GM18502 (cell line): ENCODE data around the gene TPM1.

Source experiments
- ATAC-seq: cut with Tn5 transposase; IDR thresholded peaks from one replicate; pipeline ENCODE4 v1.9.1; 2021; ENCODE audit warnings: mild to moderate bottlenecking; ENCODE audit not compliant: unreplicated experiment, poor library complexity

Gene TPM1

GRCh38 chr15:63040509-63040908 lies 2.0 kb upstream of the TPM1 start:
- no peak for ATAC-seq

- ATAC-seq: no peak
Measured at GRCh38 chr15:63040954-63041353, 1.6 kb upstream of the TPM1 start.

GRCh38 chr15:63041402-63041973 lies 1.1 kb upstream of the TPM1 start:
- ATAC-seq: no peak

- ATAC-seq: no peak
Measured at GRCh38 chr15:63042877-63043334, 359 bp downstream of the TPM1 start.

- no peak for ATAC-seq
Measured at GRCh38 chr15:63043335-63044076, 959 bp downstream of the TPM1 start.

- ATAC-seq: no peak
Measured at GRCh38 chr15:63044077-63044644, 1.6 kb downstream of the TPM1 start.

GRCh38 chr15:63044645-63045464 lies 2.3 kb downstream of the TPM1 start:
- ATAC-seq: no peak

- no peak for ATAC-seq
Measured at GRCh38 chr15:63045465-63045840, 2.9 kb downstream of the TPM1 start.

- no peak for ATAC-seq
Measured at GRCh38 chr15:63045879-63046278, 3.3 kb downstream of the TPM1 start.

GRCh38 chr15:63046917-63047760 lies 4.6 kb downstream of the TPM1 start:
- ATAC-seq: no peak

GRCh38 chr15:63047792-63048114 lies 5.2 kb downstream of the TPM1 start:
- ATAC-seq: no peak

GRCh38 chr15:63048115-63048775 lies 5.7 kb downstream of the TPM1 start:
- peak; percentile 84 for ATAC-seq

- peak; percentile 5 for ATAC-seq
Measured at GRCh38 chr15:63048776-63049665, 6.5 kb downstream of the TPM1 start.

GRCh38 chr15:63049783-63050371 lies 7.3 kb downstream of the TPM1 start:
- no peak for ATAC-seq

GRCh38 chr15:63050731-63051155 lies 8.2 kb downstream of the TPM1 start:
- ATAC-seq: no peak

- ATAC-seq: no peak
Measured at GRCh38 chr15:63051156-63052066, 8.9 kb downstream of the TPM1 start.
